Lower lobe of right lung (tissue), 2 donors: Measurements from ENCODE around the gene GRIP1. TPM values are rescaled to one million over a fixed set of nuclear protein-coding genes. Genes with fewer than 3 reads are reported as not detected.

Experiments used
- ATAC-seq, 2 donors: fragments of 200-7000 bp; cut with Tn5 transposase; one replicate each; pipeline ENCODE4 v1.9.1; 2020 to 2022; ENCODE audit warnings: mild to moderate bottlenecking in 2 of 2, moderate library complexity in 2 of 2
- DNase-seq: peaks from one replicate; pipeline ENCODE4 v3.0.0-alpha.2; 2020
- H3K27ac ChIP-seq: fragments of 200-600 bp; one replicate; pipeline ENCODE4 v1.8.0; 2022
- H3K27me3 ChIP-seq: fragments of 200-600 bp; one replicate; pipeline ENCODE4 v1.8.0; 2022; ENCODE audit warnings: low read depth
- H3K36me3 ChIP-seq: fragments of 200-600 bp; one replicate; pipeline ENCODE4 v1.8.0; 2022; ENCODE audit warnings: mild to moderate bottlenecking
- H3K4me1 ChIP-seq: fragments of 200-600 bp; one replicate; pipeline ENCODE4 v1.8.0; 2022
- H3K4me3 ChIP-seq: fragments of 200-600 bp; one replicate; pipeline ENCODE4 v1.8.0; 2022; ENCODE audit warnings: mild to moderate bottlenecking
- H3K9me3 ChIP-seq: fragments of 200-600 bp; one replicate; pipeline ENCODE4 v1.8.0; 2022
- intact Hi-C: fragments of 100-400 bp; cut with DNase I; formaldehyde crosslinking; loops from one replicate; pipeline ENCODE4 v1.11.0; 2022
- total RNA-seq: library from RNA; stranded (reverse); fragmentation: NEBNext Ultra II Directional; extraction: Animal tissue kit (Norgen Biotek cat#: 25700); gene quantifications from one replicate; pipeline ENCODE4 v1.2.1, GENCODE V29; 2021
- TF ChIP-seq, protein P1 (sequence below): fragments of 200-600 bp; IDR thresholded peaks from one replicate; pipeline ENCODE4 v1.8.0; 2022; ENCODE audit warnings: antibody characterized with exemption, mild to moderate bottlenecking
- donor health status: DM: no; HTN: yes; CAD: no; lungs with severe emphysema.

Gene GRIP1
- total RNA-seq, 1 donor from 2014 or later: 4.3 TPM

DNA sequence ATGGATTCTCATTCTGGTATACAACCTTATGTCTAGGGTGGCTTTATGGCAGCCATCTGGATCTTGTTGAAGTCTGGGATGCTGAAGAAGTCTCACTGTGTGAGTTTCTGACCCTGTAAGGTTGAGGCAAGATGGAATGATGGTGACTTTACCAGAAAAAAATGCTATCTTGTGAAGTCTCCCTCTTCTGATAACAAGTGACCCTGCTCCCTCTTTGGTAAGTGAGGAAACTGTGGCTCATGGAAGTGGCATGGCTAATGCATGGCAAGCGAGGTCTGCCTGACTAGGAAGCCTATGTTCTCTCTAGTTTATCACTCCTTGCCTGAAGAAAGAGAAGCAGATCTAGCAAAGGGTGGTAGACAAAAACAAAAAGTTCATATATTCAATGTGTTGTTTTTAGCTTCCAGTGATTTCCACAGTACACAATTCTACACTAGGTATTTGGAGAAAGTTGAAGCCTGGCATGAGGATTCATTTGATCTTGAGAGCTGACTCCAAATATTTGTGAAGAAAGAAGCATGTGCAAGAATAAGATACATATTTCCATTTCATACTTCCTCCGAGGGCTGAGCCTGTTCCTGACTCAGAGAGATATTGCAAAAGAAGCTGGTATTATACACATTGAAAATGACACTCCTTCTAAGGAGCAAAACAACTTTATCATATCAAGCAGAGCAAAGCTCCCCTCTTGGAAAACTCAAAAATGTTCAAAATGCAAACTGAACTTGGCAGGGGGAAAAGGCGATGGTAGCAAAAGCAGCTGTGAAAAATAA, 313.0 kb downstream of the GRIP1 start:
- no peak overlapping the region for H3K4me3 ChIP-seq
- no peaks in the 10 kb centered on the region for H3K9me3 ChIP-seq
- no peak for DNase-seq

DNA sequence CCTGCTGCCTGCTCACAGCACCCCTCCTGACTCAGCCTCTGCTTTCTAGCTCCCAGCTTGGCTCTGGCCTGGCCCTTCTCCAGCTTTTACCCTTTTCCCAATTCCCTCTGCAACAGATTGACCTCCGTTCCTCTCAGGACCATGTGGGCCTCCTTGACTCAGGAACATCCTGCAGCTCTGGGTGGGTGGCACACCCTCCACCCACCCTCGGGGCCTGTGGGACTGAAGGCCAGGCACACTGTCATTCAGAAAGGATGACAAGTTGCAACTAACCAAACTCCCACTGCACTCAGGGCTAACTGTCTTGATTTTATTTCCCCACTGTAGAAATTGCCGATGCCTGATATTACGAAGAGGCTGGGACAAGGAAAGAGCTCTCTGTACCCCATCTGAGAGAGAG, 317.2 kb downstream of the GRIP1 start:
- Histone ChIP-seq H3K4me1 (no peaks in the 10 kb centered on the region), H3K27ac (no peak overlapping the region), H3K9me3 (no peaks in the 10 kb centered on the region), H3K27me3 (no peaks in the 10 kb centered on the region), H3K36me3 (no peaks in the 10 kb centered on the region), H3K4me3 (no peak overlapping the region)
- ATAC-seq (no peak), DNase-seq (no peak)
- TF ChIP-seq, protein P1, sequence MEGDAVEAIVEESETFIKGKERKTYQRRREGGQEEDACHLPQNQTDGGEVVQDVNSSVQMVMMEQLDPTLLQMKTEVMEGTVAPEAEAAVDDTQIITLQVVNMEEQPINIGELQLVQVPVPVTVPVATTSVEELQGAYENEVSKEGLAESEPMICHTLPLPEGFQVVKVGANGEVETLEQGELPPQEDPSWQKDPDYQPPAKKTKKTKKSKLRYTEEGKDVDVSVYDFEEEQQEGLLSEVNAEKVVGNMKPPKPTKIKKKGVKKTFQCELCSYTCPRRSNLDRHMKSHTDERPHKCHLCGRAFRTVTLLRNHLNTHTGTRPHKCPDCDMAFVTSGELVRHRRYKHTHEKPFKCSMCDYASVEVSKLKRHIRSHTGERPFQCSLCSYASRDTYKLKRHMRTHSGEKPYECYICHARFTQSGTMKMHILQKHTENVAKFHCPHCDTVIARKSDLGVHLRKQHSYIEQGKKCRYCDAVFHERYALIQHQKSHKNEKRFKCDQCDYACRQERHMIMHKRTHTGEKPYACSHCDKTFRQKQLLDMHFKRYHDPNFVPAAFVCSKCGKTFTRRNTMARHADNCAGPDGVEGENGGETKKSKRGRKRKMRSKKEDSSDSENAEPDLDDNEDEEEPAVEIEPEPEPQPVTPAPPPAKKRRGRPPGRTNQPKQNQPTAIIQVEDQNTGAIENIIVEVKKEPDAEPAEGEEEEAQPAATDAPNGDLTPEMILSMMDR: no peak
- intact Hi-C loops: no loop called here

More for the DNA sequence above, 313.0 kb downstream of the GRIP1 start:
- H3K27ac ChIP-seq: no peak overlapping the region
- no peaks in the 10 kb centered on the region for H3K27me3 ChIP-seq
- no peak for ATAC-seq
- no peaks in the 10 kb centered on the region for H3K4me1 ChIP-seq
- intact Hi-C loops: no loop called here
- TF ChIP-seq, protein P1: no peak
- no peaks in the 10 kb centered on the region for H3K36me3 ChIP-seq

DNA sequence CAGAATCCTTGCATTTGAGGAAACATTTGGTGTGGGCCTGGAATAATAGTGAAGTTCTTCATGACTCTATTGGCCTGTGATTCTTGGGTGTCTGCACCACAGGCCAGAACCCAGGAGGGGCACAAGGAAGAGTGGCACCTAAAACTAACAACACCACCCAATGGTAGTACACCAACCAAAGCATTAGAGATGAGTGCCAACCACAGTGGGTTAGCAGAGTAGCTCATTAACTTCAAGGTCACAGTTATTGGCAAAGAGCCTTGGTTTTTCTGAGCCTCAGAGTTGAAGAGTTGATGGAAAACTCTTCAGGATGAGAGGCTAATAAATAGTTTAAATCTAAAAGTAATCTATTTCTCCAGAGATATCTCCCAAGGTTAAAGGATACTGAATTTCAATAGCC, 319.6 kb downstream of the GRIP1 start:
- TF ChIP-seq, protein P1: no peak
- no peaks in the 10 kb centered on the region for H3K27me3 ChIP-seq
- ATAC-seq: no peak
- H3K36me3 ChIP-seq: no peaks in the 10 kb centered on the region
- intact Hi-C loops: no loop called here
- H3K4me3 ChIP-seq: no peak overlapping the region
- no peaks in the 10 kb centered on the region for H3K4me1 ChIP-seq
- no peak overlapping the region for H3K27ac ChIP-seq
- no peak for DNase-seq
- H3K9me3 ChIP-seq: no peaks in the 10 kb centered on the region

DNA sequence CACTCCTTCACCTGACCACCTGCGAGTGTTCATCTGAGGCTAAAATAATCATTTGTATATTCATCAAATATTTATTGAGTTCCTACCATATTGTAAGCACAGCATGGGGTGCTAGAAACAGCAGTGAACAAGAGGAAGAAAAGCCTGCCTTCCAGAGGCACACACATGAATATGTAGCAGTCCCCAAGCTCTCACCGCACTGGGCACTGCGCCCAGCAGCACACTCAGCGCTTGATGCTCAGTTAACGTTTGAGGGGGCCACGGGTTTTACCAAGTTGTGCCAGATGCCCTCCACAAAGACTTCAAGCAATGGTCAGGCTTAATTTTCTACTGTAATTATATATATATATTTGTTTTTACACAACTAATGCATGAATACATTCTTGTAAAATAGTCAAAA, 324.6 kb downstream of the GRIP1 start:
- TF ChIP-seq, protein P1: no peak
- intact Hi-C loops: no loop called here
- Histone ChIP-seq H3K27ac (no peak overlapping the region), H3K36me3 (no peaks in the 10 kb centered on the region), H3K4me3 (no peak overlapping the region), H3K9me3 (no peaks in the 10 kb centered on the region), H3K4me1 (no peaks in the 10 kb centered on the region), H3K27me3 (no peaks in the 10 kb centered on the region)
- no peak for ATAC-seq
- DNase-seq: no peak

DNA sequence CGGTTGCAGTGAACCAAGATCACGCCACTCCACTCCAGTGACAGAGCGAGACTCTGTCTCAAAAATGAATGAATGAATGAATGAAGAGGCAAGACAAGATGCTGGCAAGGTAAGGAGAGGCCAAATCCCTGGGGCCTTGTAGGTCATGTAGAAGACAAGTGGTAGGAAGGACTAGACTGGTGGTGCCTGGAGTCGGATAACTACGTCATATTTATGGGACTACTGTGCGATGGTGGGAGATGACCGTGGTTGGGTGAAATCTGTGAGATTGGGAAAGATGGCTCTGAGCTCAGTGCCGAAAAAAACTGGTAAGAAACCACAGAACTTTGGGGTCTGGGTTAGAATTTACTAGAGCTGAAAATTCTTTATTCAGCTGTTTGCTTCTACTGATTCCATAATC, 326.0 kb downstream of the GRIP1 start:
- no peaks in the 10 kb centered on the region for H3K9me3 ChIP-seq
- H3K4me3 ChIP-seq: no peak overlapping the region
- no peak for ATAC-seq
- intact Hi-C loops: no loop called here
- DNase-seq: no peak
- no peaks in the 10 kb centered on the region for H3K4me1 ChIP-seq
- H3K27ac ChIP-seq: no peak overlapping the region
- no peaks in the 10 kb centered on the region for H3K36me3 ChIP-seq
- no peaks in the 10 kb centered on the region for H3K27me3 ChIP-seq
- TF ChIP-seq, protein P1: no peak
